MM.1S (cell line): Measurements from ENCODE around the gene TMOD3.

Experiments
- DNase-seq: peaks from one replicate; pipeline ENCODE4 v3.0.0-alpha.2; 2015
- H2AFZ ChIP-seq: fragments of 300-600 bp; sonication (generic); 2 replicates; pipeline ENCODE4 v1.6.0; 2016; ENCODE audit warnings: antibody characterized with exemption, low read length
- H3F3A ChIP-seq: fragments of 300-600 bp; sonication (generic); 2 replicates; pipeline ENCODE4 v1.6.1; 2016; ENCODE audit warnings: mild to moderate bottlenecking, antibody characterized with exemption, low read length, moderate library complexity, mixed read lengths; ENCODE audit not compliant: insufficient read depth
- H3K27ac ChIP-seq: fragments of 300-600 bp; sonication (generic); 2 replicates; pipeline ENCODE4 v1.5.1; 2016; ENCODE audit warnings: mild to moderate bottlenecking, low read length
- H3K27me3 ChIP-seq: fragments of 300-600 bp; sonication (generic); replicated peaks from 2 replicates; pipeline ENCODE4 v1.6.0; 2016; ENCODE audit warnings: low read length; ENCODE audit not compliant: insufficient read depth
- H3K36me3 ChIP-seq: fragments of 300-600 bp; sonication (generic); replicated peaks from 2 replicates; pipeline ENCODE4 v1.6.1; 2016; ENCODE audit warnings: mild to moderate bottlenecking, low read length, mixed read lengths; ENCODE audit not compliant: insufficient read depth
- H3K4me1 ChIP-seq: fragments of 300-600 bp; sonication (generic); 2 replicates; pipeline ENCODE4 v1.6.1; 2016; ENCODE audit warnings: low read length, mixed read lengths
- H3K4me2 ChIP-seq: fragments of 300-600 bp; sonication (generic); 2 replicates; pipeline ENCODE4 v1.6.0; 2016; ENCODE audit warnings: low read depth, low read length
- H3K4me3 ChIP-seq: fragments of 300-600 bp; sonication (generic); 2 replicates; pipeline ENCODE4 v1.5.1; 2016; ENCODE audit warnings: low read length, mixed read lengths
- H3K79me2 ChIP-seq: fragments of 300-600 bp; sonication (generic); 2 replicates; pipeline ENCODE4 v1.6.1; 2016; ENCODE audit warnings: mixed run types, low read length, mixed read lengths
- H3K9ac ChIP-seq: fragments of 300-600 bp; sonication (generic); 2 replicates; pipeline ENCODE4 v1.6.1; 2016; ENCODE audit warnings: low read length, mixed read lengths
- H3K9me2 ChIP-seq: fragments of 300-600 bp; sonication (generic); replicated peaks from 2 replicates; pipeline ENCODE4 v1.6.1; 2016; ENCODE audit warnings: mild to moderate bottlenecking, low read length, mixed read lengths; ENCODE audit not compliant: insufficient read depth
- H3K9me3 ChIP-seq: fragments of 300-600 bp; sonication (generic); replicated peaks from 2 replicates; pipeline ENCODE4 v1.6.1; 2016; ENCODE audit warnings: mild to moderate bottlenecking, low read length, mixed read lengths; ENCODE audit not compliant: insufficient read depth
- H4K20me1 ChIP-seq: fragments of 300-600 bp; sonication (generic); 2 replicates; pipeline ENCODE4 v1.6.1; 2016; ENCODE audit warnings: mild to moderate bottlenecking, low read length, moderate library complexity, mixed read lengths; ENCODE audit not compliant: insufficient read depth
- CTCF ChIP-seq: fragments of 300-600 bp; sonication (generic); IDR thresholded peaks from 2 replicates; pipeline ENCODE4 v1.5.1; 2016; ENCODE audit warnings: antibody characterized with exemption, low read length, mixed read lengths
- EZH2 ChIP-seq: fragments of 300-600 bp; sonication (generic); optimal IDR thresholded peaks from 2 replicates; pipeline ENCODE3; 2017; ENCODE audit warnings: low read depth, mild to moderate bottlenecking, antibody characterized with exemption, low read length, mixed read lengths
- EZH2phosphoT487 ChIP-seq: fragments of 300-600 bp; sonication (generic); IDR thresholded peaks from 2 replicates; pipeline ENCODE4 v1.6.1; 2018; ENCODE audit warnings: antibody characterized with exemption, low read length

TMOD3 gene

GRCh38 chr15:51849860-51850259 is 20.4 kb downstream of the TMOD3 start:
- peaks cover 100% of the 10 kb centered on the region for H3K79me2 ChIP-seq
- H2AFZ ChIP-seq = no peak overlapping the region
- no peak for DNase-seq
- no peaks in the 10 kb centered on the region for H3K36me3 ChIP-seq
- no peaks in the 10 kb centered on the region for H3K27me3 ChIP-seq
- H3K4me3 ChIP-seq = no peak overlapping the region
- peaks cover 5% of the 10 kb centered on the region; the same call in 1 of the 2 replicates for H4K20me1 ChIP-seq
- TF ChIP-seq EZH2 (no peak), EZH2phosphoT487 (no peak), CTCF (no peak)
- no peaks in the 10 kb centered on the region for H3K9me2 ChIP-seq
- no peaks in the 10 kb centered on the region for H3K9me3 ChIP-seq
- no peak overlapping the region for H3K4me2 ChIP-seq
- H3K4me1 ChIP-seq = no peaks in the 10 kb centered on the region
- no peaks in the 10 kb centered on the region for H3F3A ChIP-seq
- H3K27ac ChIP-seq = no peak overlapping the region
- H3K9ac ChIP-seq = no peak overlapping the region

GRCh38 chr15:51853998-51854397 is 24.5 kb downstream of the TMOD3 start:
- H3K4me3 ChIP-seq = no peak overlapping the region
- H3K9me3 ChIP-seq = no peaks in the 10 kb centered on the region
- H3K79me2 ChIP-seq = peaks cover 92% of the 10 kb centered on the region
- no peak overlapping the region for H3K9ac ChIP-seq
- H3K4me2 ChIP-seq = no peak overlapping the region
- no peaks in the 10 kb centered on the region for H3K36me3 ChIP-seq
- H3K4me1 ChIP-seq = no peaks in the 10 kb centered on the region
- H2AFZ ChIP-seq = no peak overlapping the region
- H4K20me1 ChIP-seq = peaks cover 9% of the 10 kb centered on the region; the same call in 1 of the 2 replicates
- H3K27me3 ChIP-seq = no peaks in the 10 kb centered on the region
- DNase-seq = no peak
- TF ChIP-seq EZH2phosphoT487 = no peak
- TF ChIP-seq EZH2 = no peak
- TF ChIP-seq CTCF = no peak
- no peaks in the 10 kb centered on the region for H3F3A ChIP-seq
- H3K9me2 ChIP-seq = no peaks in the 10 kb centered on the region
- no peak overlapping the region for H3K27ac ChIP-seq

GRCh38 chr15:51855612-51856011 is 26.2 kb downstream of the TMOD3 start:
- Histone ChIP-seq H3K27me3 (no peaks in the 10 kb centered on the region), H3K36me3 (no peaks in the 10 kb centered on the region), H2AFZ (no peak overlapping the region), H3F3A (no peaks in the 10 kb centered on the region), H3K9ac (no peak overlapping the region), H3K79me2 (peaks cover 87% of the 10 kb centered on the region), H3K4me2 (no peak overlapping the region), H3K9me2 (no peaks in the 10 kb centered on the region), H3K9me3 (no peaks in the 10 kb centered on the region), H3K4me3 (no peak overlapping the region), H4K20me1 (0 out of 2 replicates have a peak, but pooled peaks cover 8% of the 10 kb centered on the region), H3K27ac (no peak overlapping the region), H3K4me1 (no peaks in the 10 kb centered on the region)
- DNase-seq = no peak
- TF ChIP-seq EZH2phosphoT487 = no peak
- no peak for TF ChIP-seq EZH2
- no peak for TF ChIP-seq CTCF
